ENCODE results near the gene PUSL1. TPM values are rescaled to one million over a fixed set of nuclear protein-coding genes. Genes with fewer than 3 reads are reported as not detected.
A peak's percentile ranks its signal among the peaks of the same experiment; 100 is the strongest.

Gene PUSL1
- polyA plus RNA-seq, 6 donors from 2014 or later = 7.2 to 17.2 (median 11.9) TPM

DNA sequence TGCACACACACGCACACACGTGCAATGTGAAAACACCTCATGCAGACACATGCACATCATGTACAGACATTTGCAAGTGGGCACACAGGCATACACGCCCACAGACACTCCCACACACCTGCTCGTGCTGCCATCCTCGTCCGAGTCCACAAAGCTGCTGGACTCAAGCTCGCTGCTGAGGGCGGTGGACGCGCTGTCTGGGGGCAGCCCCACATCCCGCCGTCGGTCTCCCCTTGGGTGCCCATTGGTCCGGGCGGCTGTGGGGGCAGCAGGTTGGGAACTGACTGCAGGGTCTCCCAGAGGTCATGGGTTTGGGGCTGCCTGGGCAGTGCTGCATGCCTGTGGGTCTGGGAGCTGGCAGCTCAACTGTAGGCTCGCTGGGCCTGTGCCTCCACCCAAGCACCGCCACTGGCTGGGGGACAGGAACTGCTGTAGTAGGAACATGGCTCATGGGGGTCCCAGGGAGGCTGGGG lies 33.2 kb downstream of the PUSL1 start:
- Mint-ChIP-seq H3K4me3 (no peak overlapping the region), H3K36me3 (no peaks in the 10 kb centered on the region), H3K27ac (no peak overlapping the region), H3K4me1 (peaks cover under 1 to 4% (median 4%) of the 10 kb centered on the region in 3 donors), H3K9me3 (no peaks in the 10 kb centered on the region), H3K27me3 (no peaks in the 10 kb centered on the region)
- no peak for DNase-seq
- no peak for ATAC-seq (ENCODE audit: low read depth in 2 of 2)

GRCh38 chr1:1342061-1342562 lies 33.7 kb downstream of the PUSL1 start:
- Mint-ChIP-seq H3K4me1 (peaks cover 3 to 8% (median 5%) of the 10 kb centered on the region in 3 donors), H3K9me3 (no peaks in the 10 kb centered on the region), H3K4me3 (no peak overlapping the region), H3K36me3 (no peaks in the 10 kb centered on the region), H3K27me3 (no peaks in the 10 kb centered on the region), H3K27ac (no peak overlapping the region)
- DNase-seq (no peak), ATAC-seq (ENCODE audit: low read depth in 2 of 2) (no peak)

GRCh38 chr1:1342584-1343115 lies 34.3 kb downstream of the PUSL1 start:
- DNase-seq (no peak), ATAC-seq (ENCODE audit: low read depth in 2 of 2) (no peak)
- no peak overlapping the region for H3K4me3 Mint-ChIP-seq
- H3K27ac Mint-ChIP-seq = no peak overlapping the region
- no peaks in the 10 kb centered on the region for H3K27me3 Mint-ChIP-seq
- H3K4me1 Mint-ChIP-seq = peaks cover 3 to 12% (median 8%) of the 10 kb centered on the region in 3 donors
- no peaks in the 10 kb centered on the region for H3K36me3 Mint-ChIP-seq
- H3K9me3 Mint-ChIP-seq = no peaks in the 10 kb centered on the region

DNA sequence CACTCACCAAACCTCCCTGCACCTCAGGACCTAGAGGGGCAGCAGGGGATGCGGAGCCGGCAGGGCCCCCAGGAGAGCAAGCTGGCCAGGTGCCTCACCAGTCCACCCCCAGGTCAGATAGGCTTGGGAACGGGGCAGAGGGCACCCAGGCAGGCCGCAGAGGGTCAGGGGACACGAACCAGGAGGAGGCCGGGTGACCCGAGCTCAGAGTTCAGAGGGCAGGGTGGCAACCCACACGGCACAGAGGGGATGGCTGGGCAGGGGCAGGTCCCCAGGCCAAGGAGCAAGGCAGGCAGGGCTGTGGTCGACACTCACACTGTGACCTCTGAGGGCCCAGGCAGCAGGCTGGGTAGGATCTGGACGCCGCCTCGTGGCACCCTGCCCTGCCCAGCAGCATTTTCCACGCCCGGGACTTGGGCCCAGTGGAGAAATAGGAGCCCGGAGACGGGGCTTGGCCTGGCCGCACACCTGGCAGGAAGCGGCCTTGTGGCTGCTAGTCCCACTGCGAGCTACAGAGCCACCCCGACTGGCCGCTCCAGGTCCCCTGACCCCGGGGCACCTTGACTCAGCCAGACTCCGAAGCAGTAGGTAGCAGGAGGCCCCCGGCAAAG lies 35.5 kb downstream of the PUSL1 start:
- Mint-ChIP-seq H3K27ac (no peak overlapping the region), H3K27me3 (no peaks in the 10 kb centered on the region), H3K9me3 (no peaks in the 10 kb centered on the region), H3K4me3 (no peak overlapping the region), H3K4me1 (peaks cover 3 to 16% (median 15%) of the 10 kb centered on the region in 3 donors), H3K36me3 (no peaks in the 10 kb centered on the region)
- no peak for DNase-seq
- no peak for ATAC-seq (ENCODE audit: low read depth in 2 of 2)

GRCh38 chr1:1344655-1345361 lies 36.4 kb downstream of the PUSL1 start:
- Mint-ChIP-seq H3K4me1 (peaks cover 3 to 16% (median 15%) of the 10 kb centered on the region in 3 donors), H3K27ac (no peak overlapping the region), H3K27me3 (no peaks in the 10 kb centered on the region), H3K4me3 (no peak overlapping the region), H3K36me3 (no peaks in the 10 kb centered on the region), H3K9me3 (no peaks in the 10 kb centered on the region)
- ATAC-seq (ENCODE audit: low read depth in 2 of 2) (no peak), DNase-seq (no peak)

GRCh38 chr1:1345384-1345783 lies 37.0 kb downstream of the PUSL1 start:
- H3K4me3 Mint-ChIP-seq = no peak overlapping the region
- no peak overlapping the region for H3K27ac Mint-ChIP-seq
- H3K9me3 Mint-ChIP-seq = no peaks in the 10 kb centered on the region
- no peak for DNase-seq
- no peak for ATAC-seq (ENCODE audit: low read depth in 2 of 2)
- H3K36me3 Mint-ChIP-seq = no peaks in the 10 kb centered on the region
- H3K4me1 Mint-ChIP-seq = peaks cover 3 to 16% (median 15%) of the 10 kb centered on the region in 3 donors
- H3K27me3 Mint-ChIP-seq = no peaks in the 10 kb centered on the region

DNA sequence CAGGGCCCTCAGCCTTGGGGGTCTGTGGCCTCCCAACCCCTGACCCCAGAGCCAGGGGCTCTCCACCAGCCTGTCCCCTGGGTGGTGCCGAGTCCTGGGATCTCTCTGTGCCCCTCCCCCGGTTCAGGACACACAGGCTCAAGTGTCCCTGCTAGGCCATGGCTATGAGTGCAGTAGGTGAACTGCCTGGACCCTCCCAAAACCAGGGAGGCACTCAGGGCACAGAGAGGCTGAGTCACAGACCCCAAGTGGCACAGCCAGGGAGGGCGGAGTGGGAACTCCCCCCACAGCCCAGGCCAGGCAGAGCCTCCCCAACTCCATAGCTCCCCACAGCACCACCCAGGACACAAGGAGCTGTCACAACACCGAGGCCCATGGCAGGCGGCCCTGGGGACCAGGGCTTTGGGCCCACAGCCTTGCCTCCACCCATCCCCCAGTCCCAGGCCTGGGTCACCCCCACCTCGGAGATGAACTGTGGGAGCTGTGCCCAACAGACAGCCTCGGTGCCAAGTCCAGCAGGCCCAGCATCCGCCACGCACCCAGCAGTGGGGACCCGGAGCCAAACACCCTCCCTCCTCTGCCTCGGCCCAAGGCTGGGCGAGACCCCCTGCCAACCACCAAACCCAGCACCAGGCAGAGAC lies 37.6 kb downstream of the PUSL1 start:
- ATAC-seq (ENCODE audit: low read depth in 2 of 2) (no peak), DNase-seq (no peak)
- H3K27me3 Mint-ChIP-seq = no peaks in the 10 kb centered on the region
- no peaks in the 10 kb centered on the region for H3K36me3 Mint-ChIP-seq
- H3K9me3 Mint-ChIP-seq = no peaks in the 10 kb centered on the region
- no peak overlapping the region for H3K27ac Mint-ChIP-seq
- H3K4me1 Mint-ChIP-seq = peaks cover 3 to 15% (median 14%) of the 10 kb centered on the region in 3 donors
- peak overlapping the region in 2 of 8 donors; percentile 61 for H3K4me3 Mint-ChIP-seq

GRCh38 chr1:1346501-1346890 lies 38.1 kb downstream of the PUSL1 start:
- H3K27ac Mint-ChIP-seq = no peak overlapping the region
- H3K27me3 Mint-ChIP-seq = no peaks in the 10 kb centered on the region
- H3K36me3 Mint-ChIP-seq = no peaks in the 10 kb centered on the region
- peak overlapping the region in 4 of 8 donors; percentile 49 to 76 (median 68) for H3K4me3 Mint-ChIP-seq
- DNase-seq = no peak
- no peaks in the 10 kb centered on the region for H3K9me3 Mint-ChIP-seq
- no peak for ATAC-seq (ENCODE audit: low read depth in 2 of 2)
- H3K4me1 Mint-ChIP-seq = peaks cover 3 to 15% (median 12%) of the 10 kb centered on the region in 3 donors

DNA sequence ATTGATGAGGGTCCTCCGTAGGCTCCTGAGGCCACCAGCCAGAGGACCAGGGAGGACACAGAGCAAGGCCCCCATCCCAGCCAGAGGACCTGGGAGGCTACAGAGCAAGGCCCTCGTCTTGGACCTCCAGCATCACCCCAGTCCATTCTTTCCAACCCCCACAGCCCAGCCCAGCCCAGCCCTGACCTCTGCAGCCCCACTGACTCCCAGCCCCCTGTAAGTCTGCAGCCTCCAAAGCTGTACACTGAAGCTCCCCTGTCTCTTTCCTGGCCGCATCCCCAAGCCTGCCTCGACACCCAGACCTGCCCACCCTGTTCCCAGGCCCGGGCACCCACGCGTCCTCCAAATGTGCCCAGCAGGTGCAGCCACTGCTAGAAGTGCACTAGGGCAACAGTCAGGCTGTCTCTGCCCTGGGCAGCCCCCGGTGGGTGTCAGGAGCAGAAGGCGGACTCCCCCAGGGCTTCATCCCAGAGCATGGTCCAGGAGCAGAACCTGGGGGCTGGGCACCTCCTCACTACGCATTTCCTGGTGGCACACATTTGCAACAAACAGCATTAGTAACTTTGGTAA lies 38.7 kb downstream of the PUSL1 start:
- DNase-seq (no peak), ATAC-seq (ENCODE audit: low read depth in 2 of 2) (no peak)
- peak overlapping the region in 7 of 8 donors; percentile 49 to 86 (median 76) for H3K4me3 Mint-ChIP-seq
- peak overlapping the region in 1 of 6 donors; percentile 64 for H3K27ac Mint-ChIP-seq
- H3K9me3 Mint-ChIP-seq = no peaks in the 10 kb centered on the region
- H3K36me3 Mint-ChIP-seq = no peaks in the 10 kb centered on the region
- peaks cover 6 to 19% (median 14%) of the 10 kb centered on the region in 3 donors for H3K4me1 Mint-ChIP-seq
- peaks cover 0 to 2% (median 0%) of the 10 kb centered on the region in 3 donors for H3K27me3 Mint-ChIP-seq

GRCh38 chr1:1347663-1348419 lies 39.4 kb downstream of the PUSL1 start:
- H3K27ac Mint-ChIP-seq = peak overlapping the region in 4 of 6 donors; percentile 32 to 78 (median 52)

DNA sequence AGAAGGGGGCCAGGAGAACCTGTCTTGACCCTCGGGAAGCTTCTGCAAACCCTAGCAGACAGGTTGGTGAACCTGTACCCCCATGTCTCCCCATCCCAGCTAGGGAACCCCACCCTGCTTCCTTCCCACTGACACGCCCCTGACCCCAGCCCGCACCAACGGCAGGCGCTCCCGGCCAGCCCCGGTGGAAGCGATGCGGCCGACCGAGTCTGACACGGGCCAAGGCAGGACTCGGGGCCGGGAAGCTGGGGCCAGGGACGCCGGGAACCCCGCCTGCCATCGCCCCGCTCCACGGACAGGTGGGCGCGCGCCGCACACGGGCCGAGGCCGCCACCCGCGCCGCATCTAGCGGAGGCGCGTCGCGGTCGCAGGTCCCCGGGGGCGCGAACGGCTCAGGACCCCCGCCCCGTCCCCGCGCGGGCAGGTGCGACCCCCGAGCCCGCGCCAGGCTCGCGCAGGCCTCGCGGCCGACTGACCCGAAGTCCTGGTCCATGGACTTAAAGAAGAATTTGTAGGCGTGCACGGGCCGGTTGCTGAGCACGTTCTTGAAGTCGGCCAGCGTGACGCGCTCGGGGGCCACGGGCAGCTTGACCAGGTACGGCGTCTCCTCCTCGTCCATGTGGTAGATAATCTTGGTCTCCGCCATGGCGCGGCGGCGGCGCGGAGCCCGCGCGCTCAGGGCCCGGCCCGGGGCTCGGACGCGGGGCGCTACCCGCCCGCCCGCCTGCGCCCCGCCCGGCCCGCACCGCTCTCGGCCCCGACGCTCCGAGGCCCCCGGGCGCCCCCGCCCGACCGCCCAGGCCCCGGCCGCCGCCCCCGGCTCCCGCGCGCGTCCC lies 40.2 kb downstream of the PUSL1 start:
- peaks cover 16 to 30% (median 27%) of the 10 kb centered on the region in 3 donors for H3K4me1 Mint-ChIP-seq
- DNase-seq (no peak), ATAC-seq (ENCODE audit: low read depth in 2 of 2) (peak; percentile 36 to 42)
- peak overlapping the region in 5 of 6 donors; percentile 32 to 78 (median 56) for H3K27ac Mint-ChIP-seq
- peaks cover 8 to 17% (median 11%) of the 10 kb centered on the region in 3 donors for H3K27me3 Mint-ChIP-seq
- H3K9me3 Mint-ChIP-seq = no peaks in the 10 kb centered on the region
- H3K4me3 Mint-ChIP-seq = peak overlapping the region; percentile 74 to 90 (median 78)
- H3K36me3 Mint-ChIP-seq = no peaks in the 10 kb centered on the region

More at GRCh38 chr1:1347663-1348419, 39.4 kb downstream of the PUSL1 start:
- H3K9me3 Mint-ChIP-seq = no peaks in the 10 kb centered on the region
- ATAC-seq (ENCODE audit: low read depth in 2 of 2) = no peak
- peaks cover 13 to 26% (median 21%) of the 10 kb centered on the region in 3 donors for H3K4me1 Mint-ChIP-seq
- H3K27me3 Mint-ChIP-seq = peaks cover 6 to 9% (median 6%) of the 10 kb centered on the region in 3 donors
- H3K4me3 Mint-ChIP-seq = peak overlapping the region; percentile 74 to 90 (median 78)
- H3K36me3 Mint-ChIP-seq = no peaks in the 10 kb centered on the region
- DNase-seq = no peak
